Measurements from ENCODE around the gene KRTAP19-4. TPM values are rescaled to one million over a fixed set of nuclear protein-coding genes. Genes with fewer than 3 reads are reported as not detected.

The KRTAP19-4 gene
- total RNA-seq = not detected in 2 replicates

GRCh38 chr21:30497065-30497464, at the start of gene KRTAP19-4:
TSS of gene KRTAP19-4 (minus strand) at chr21:30497165. CDS start at chr21:30497110, 55 bp downstream.

GRCh38 chr21:30541764-30542163, 44.8 kb upstream of the KRTAP19-4 start, which contains the start of gene KRTAP19-6:
TSS of gene KRTAP19-6 (minus strand) at chr21:30541864. CDS start at chr21:30541833, 31 bp downstream.

GRCh38 chr21:30502041-30502440, 5.1 kb upstream of the KRTAP19-4 start, which contains the start of gene KRTAP19-5:
TSS of gene KRTAP19-5 (minus strand) at chr21:30502141. CDS start at chr21:30502090, 51 bp downstream.

GRCh38 chr21:30491963-30492428, 5.0 kb downstream of the KRTAP19-4 start, which contains the start of gene KRTAP19-3:
TSS of gene KRTAP19-3 (minus strand) at chr21:30492013. CDS start at chr21:30491957, 56 bp downstream.

GRCh38 chr21:30487336-30487735, 9.6 kb downstream of the KRTAP19-4 start, which contains the start of gene KRTAP19-2:
TSS of gene KRTAP19-2 (minus strand) at chr21:30487436. CDS start at chr21:30487348, 88 bp downstream.

GRCh38 chr21:30480145-30480544, 16.8 kb downstream of the KRTAP19-4 start, which contains the start of gene KRTAP19-1:
TSS of gene KRTAP19-1 (minus strand) at chr21:30480367. CDS start at chr21:30480317, 50 bp downstream.

Other genes with a start within 250 kb of the KRTAP19-4 start
- not detected in 2 replicates for gene KRTAP24-1, start 214.2 kb downstream of the KRTAP19-4 start, total RNA-seq
- gene KRTAP25-1, start 207.7 kb downstream of the KRTAP19-4 start, total RNA-seq = not detected in 2 replicates
- not detected in 2 replicates for gene KRTAP26-1, start 176.8 kb downstream of the KRTAP19-4 start, total RNA-seq
- not detected in 2 replicates for gene KRTAP27-1, start 159.5 kb downstream of the KRTAP19-4 start, total RNA-seq
- not detected in 2 replicates for gene KRTAP23-1, start 148.6 kb downstream of the KRTAP19-4 start, total RNA-seq
- gene KRTAP13-2, start 124.9 kb downstream of the KRTAP19-4 start, total RNA-seq = not detected in 2 replicates
- gene KRTAP13-1, start 101.1 kb downstream of the KRTAP19-4 start, total RNA-seq = not detected in 2 replicates
- gene KRTAP13-3, start 71.2 kb downstream of the KRTAP19-4 start, total RNA-seq = not detected in 2 replicates
- not detected in 2 replicates for gene KRTAP13-4, start 66.9 kb downstream of the KRTAP19-4 start, total RNA-seq
- gene KRTAP15-1, start 56.9 kb downstream of the KRTAP19-4 start, total RNA-seq = not detected in 2 replicates
- not detected in 2 replicates for gene KRTAP19-1, start 16.8 kb downstream of the KRTAP19-4 start, total RNA-seq
- gene KRTAP19-2, start 9.7 kb downstream of the KRTAP19-4 start, total RNA-seq = not detected in 2 replicates
- gene KRTAP19-3, start 5.2 kb downstream of the KRTAP19-4 start, total RNA-seq = not detected in 2 replicates
- gene KRTAP19-5, start 5.0 kb upstream of the KRTAP19-4 start, total RNA-seq = not detected in 2 replicates
- gene KRTAP19-6, start 44.7 kb upstream of the KRTAP19-4 start, total RNA-seq = not detected in 2 replicates
- not detected in 2 replicates for gene KRTAP19-7, start 64.1 kb upstream of the KRTAP19-4 start, total RNA-seq
- not detected in 2 replicates for gene KRTAP22-2, start 93.2 kb upstream of the KRTAP19-4 start, total RNA-seq
- gene KRTAP6-3, start 95.3 kb upstream of the KRTAP19-4 start, total RNA-seq = not detected in 2 replicates
- gene KRTAP6-2, start 101.7 kb upstream of the KRTAP19-4 start, total RNA-seq = not detected in 2 replicates
- not detected in 2 replicates for gene KRTAP22-1, start 103.9 kb upstream of the KRTAP19-4 start, total RNA-seq
- gene KRTAP6-1, start 116.8 kb upstream of the KRTAP19-4 start, total RNA-seq = not detected in 2 replicates
- gene KRTAP20-1, start 119.3 kb upstream of the KRTAP19-4 start, total RNA-seq = not detected in 2 replicates
- gene KRTAP20-4, start 123.5 kb upstream of the KRTAP19-4 start, total RNA-seq = not detected in 2 replicates
- gene KRTAP20-2, start 138.0 kb upstream of the KRTAP19-4 start, total RNA-seq = not detected in 2 replicates
- not detected in 2 replicates for gene KRTAP20-3, start 145.7 kb upstream of the KRTAP19-4 start, total RNA-seq
- not detected in 2 replicates for gene KRTAP21-3, start 221.6 kb upstream of the KRTAP19-4 start, total RNA-seq

Data from bladder microvascular endothelial cell (primary cell).